Body of pancreas (tissue), 4 donors: ENCODE data around the gene IVD. TPM values are rescaled to one million over a fixed set of nuclear protein-coding genes. Genes with fewer than 3 reads are reported as not detected.
A peak's percentile ranks its signal among the peaks of the same experiment; 100 is the strongest.

ENCODE experiments used
- ATAC-seq: fragments of 150-250 bp; one replicate; pipeline ENCODE4 v1.9.1; 2016
- DNase-seq, 4 donors: peaks; one replicate each; pipeline ENCODE4 v3.0.0-alpha.2; 2019
- H3K27ac ChIP-seq, 4 donors: fragments of 200-600 bp; sonication (generic); 1 replicate in 3 of 4; 2 replicates in 1 of 4; pipeline versions ENCODE4 v1.5.1 to v1.6.1; 2016 to 2019; ENCODE audit warnings: mild to moderate bottlenecking in 1 of 4, mixed read lengths in 1 of 4, moderate library complexity in 1 of 4
- H3K27me3 ChIP-seq, 2 donors: fragments of 200-600 bp; sonication (generic); one replicate each; pipeline ENCODE4 v1.6.0; 2016; ENCODE audit warnings: mild to moderate bottlenecking in 1 of 2
- H3K36me3 ChIP-seq, 2 donors: fragments of 200-600 bp; sonication (generic); replicated peaks in 1 of 2; 2 replicates each; pipeline ENCODE4 v1.5.1; 2016; ENCODE audit warnings: low read depth in 2 of 2; ENCODE audit not compliant: insufficient read depth in 1 of 2
- H3K4me1 ChIP-seq: fragments of 200-600 bp; sonication (generic); one replicate; pipeline ENCODE4 v1.6.0; 2016
- H3K4me3 ChIP-seq, 2 donors: fragments of 200-600 bp; sonication (generic); 1 replicate in 1 of 2; 2 replicates in 1 of 2; pipeline ENCODE4 v1.5.1; 2016 to 2019
- H3K9me3 ChIP-seq, 3 donors: fragments of 200-600 bp; sonication (generic); 1 replicate in 2 of 3; 2 replicates in 1 of 3; pipeline ENCODE4 v1.5.1; 2016
- CTCF ChIP-seq, 7 experiments: fragments of 450-650 bp in 4 of 7; fragments of 200-600 bp in 3 of 7; sonication (generic) in 3 of 7; IDR thresholded peaks; one replicate each; pipeline ENCODE4 v1.5.1; 2016 to 2019; ENCODE audit warnings: antibody characterized with exemption in 7 of 7
- POLR2A ChIP-seq, 3 donors: fragments of 450-650 bp; IDR thresholded peaks; one replicate each; pipeline ENCODE4 v1.6.1; 2016; ENCODE audit warnings: antibody characterized with exemption in 3 of 3, mild to moderate bottlenecking in 2 of 3
- WGBS, 2 donors: methylation state at CpG; one replicate each; pipeline ENCODE4 v1.1.5; 2017; 5-methylcytosine and 5-hydroxymethylcytosine counted together
- intact Hi-C: fragments of 100-400 bp; cut with DNase I; formaldehyde crosslinking; loops from one replicate; pipeline ENCODE4 v1.15.1; 2023
- total RNA-seq, 2 donors: library from RNA; depleted of rRNA; stranded (reverse); fragments of >200 nt; gene quantifications; one replicate each; pipeline ENCODE4 v1.1.0, GENCODE V29; 2016

IVD gene
- total RNA-seq, 2 donors from 2014 or later, result 30.3 to 34.0 TPM

GRCh38 chr15:40424483-40425115, 19.0 kb downstream of the IVD start:
- Histone ChIP-seq H3K36me3 (no peaks in the 10 kb centered on the region), H3K9me3 (no peaks in the 10 kb centered on the region), H3K27ac (no peak overlapping the region), H3K4me3 (no peak overlapping the region), H3K27me3 (no peaks in the 10 kb centered on the region), H3K4me1 (peaks cover 27% of the 10 kb centered on the region)
- intact Hi-C loops, result loop anchor here (5.0 kb wide), 2 partner anchors 72 to 142 kb away; partner anchors contain the start of genes ANKRD63 and PHGR1
- DNase-seq, result no peak
- 75 to 90% methylated on average over 6 of the region's 6 CpGs for WGBS, 2 donors
- no peak for ATAC-seq
- TF ChIP-seq POLR2A (IDR thresholded peaks at IDR 0.05) (no peak), CTCF (IDR thresholded peaks at IDR 0.05) (no peak)

GRCh38 chr15:40425681-40426080, 20.1 kb downstream of the IVD start:
- 92% methylated on average over 5 of the region's 5 CpGs for WGBS, 2 donors
- no peaks in the 10 kb centered on the region for H3K27me3 ChIP-seq
- no peak for ATAC-seq
- no peak overlapping the region for H3K27ac ChIP-seq
- H3K9me3 ChIP-seq, result no peaks in the 10 kb centered on the region
- no peak for DNase-seq
- intact Hi-C loops, result loop anchor here (5.0 kb wide), 1 partner anchor 73 kb away; the partner anchor contains the start of gene PHGR1
- H3K4me1 ChIP-seq, result peaks cover 16% of the 10 kb centered on the region
- H3K4me3 ChIP-seq, result no peak overlapping the region
- H3K36me3 ChIP-seq, result no peaks in the 10 kb centered on the region
- TF ChIP-seq CTCF (IDR thresholded peaks at IDR 0.05) (no peak), POLR2A (IDR thresholded peaks at IDR 0.05) (no peak)

- TF ChIP-seq CTCF (IDR thresholded peaks at IDR 0.05) (no peak), POLR2A (IDR thresholded peaks at IDR 0.05) (no peak)
- Histone ChIP-seq H3K9me3 (no peaks in the 10 kb centered on the region), H3K4me1 (peaks cover under 1% of the 10 kb centered on the region), H3K27ac (no peak overlapping the region), H3K36me3 (no peaks in the 10 kb centered on the region), H3K27me3 (no peaks in the 10 kb centered on the region), H3K4me3 (no peak overlapping the region)
- 36 to 48% methylated on average over 9 of the region's 9 CpGs for WGBS, 2 donors
- intact Hi-C loops, result loop anchor here (5.0 kb wide), 1 partner anchor 75 kb away; the partner anchor contains the start of gene PHGR1
- ATAC-seq (peak; percentile 12), DNase-seq (peak in 1 of 4 donors; percentile 33)
These were observed 21.6 kb downstream of the IVD start for GRCh38 chr15:40427188-40427587.

- DNase-seq (no peak), ATAC-seq (no peak)
- intact Hi-C loops, result loop anchor here (5.0 kb wide), 1 partner anchor 76 kb away; the partner anchor contains the start of gene PHGR1
- H3K27ac ChIP-seq, result no peak overlapping the region
- no peak for TF ChIP-seq CTCF (IDR thresholded peaks at IDR 0.05)
- no peak for TF ChIP-seq POLR2A (IDR thresholded peaks at IDR 0.05)
- no peaks in the 10 kb centered on the region for H3K36me3 ChIP-seq
- no peaks in the 10 kb centered on the region for H3K4me1 ChIP-seq
- no peaks in the 10 kb centered on the region for H3K9me3 ChIP-seq
- 70 to 80% methylated on average over 4 of the region's 4 CpGs for WGBS, 2 donors
- no peaks in the 10 kb centered on the region for H3K27me3 ChIP-seq
- H3K4me3 ChIP-seq, result no peak overlapping the region
These were observed 22.6 kb downstream of the IVD start for GRCh38 chr15:40428185-40428584.
